Measurements from ENCODE around the gene CHAC1.

The CHAC1 gene

GRCh38 chr15:40923551-40923950 is 29.7 kb upstream of the CHAC1 start:
- no peak for DNase-seq

DNA sequence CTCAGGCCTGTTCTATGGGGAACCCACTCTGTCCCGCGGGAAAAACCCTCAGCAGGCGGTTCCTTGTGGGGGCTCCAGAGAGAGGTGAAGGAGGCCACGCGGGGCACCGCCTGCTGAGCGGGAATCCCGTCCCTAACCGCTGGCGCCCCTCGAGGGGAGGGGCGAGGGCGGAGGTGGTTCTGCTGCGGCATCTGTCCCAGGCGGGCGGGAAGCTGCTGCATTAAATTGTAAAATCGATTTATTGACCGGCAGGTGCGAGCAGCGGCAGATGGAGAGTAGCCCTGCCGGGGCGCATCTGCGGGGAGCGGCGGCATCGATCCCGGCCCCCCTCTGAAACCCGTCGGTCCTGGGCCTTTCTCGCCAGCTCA is 27.8 kb upstream of the CHAC1 start:
- no peak for DNase-seq

DNA sequence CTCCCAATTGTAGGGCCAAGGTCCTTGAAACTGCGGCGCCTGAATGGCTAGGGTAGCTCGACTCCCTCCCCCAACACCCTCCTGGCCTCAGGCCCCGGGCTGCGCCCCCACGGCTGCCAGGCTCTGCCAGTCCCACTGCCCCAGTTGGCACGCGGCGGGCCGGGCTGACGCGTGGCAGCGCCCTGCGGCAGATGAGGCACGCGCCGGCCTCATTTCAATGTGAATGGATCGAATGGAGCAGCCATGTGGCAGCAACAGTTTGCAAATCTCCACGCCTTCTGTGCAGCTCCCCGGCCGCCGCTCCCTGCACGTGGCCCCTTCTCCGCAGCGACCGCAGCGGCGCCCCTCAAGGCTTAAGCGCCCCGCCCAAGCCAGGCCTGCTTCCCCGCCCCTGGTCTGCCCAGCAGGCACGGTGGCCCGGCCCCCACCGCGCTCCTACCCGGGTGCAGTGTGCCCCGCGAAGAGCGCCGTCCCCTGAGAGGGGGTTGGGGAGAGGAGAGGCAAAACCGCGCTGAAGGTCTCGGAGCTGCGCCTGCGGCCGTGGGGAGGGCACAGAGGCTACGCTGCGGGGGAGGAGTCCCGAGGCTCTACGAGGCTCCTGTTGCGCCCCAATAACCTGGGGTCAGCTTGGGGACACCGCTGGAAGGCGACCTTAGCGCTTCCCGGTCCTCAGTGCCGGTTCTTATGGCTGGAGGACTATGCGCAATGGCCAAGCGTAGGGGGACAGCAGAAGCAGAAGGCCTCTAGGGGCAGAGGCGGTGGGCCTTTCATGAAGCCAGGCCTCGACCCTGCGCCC is 27.2 kb upstream of the CHAC1 start:
- peak in 5 of 14 donors; percentile 10 to 35 (median 29) for DNase-seq

GRCh38 chr15:40926659-40927494 is 26.4 kb upstream of the CHAC1 start:
- peak in 1 of 14 donors; percentile 58 for DNase-seq

- DNase-seq, result no peak
Measured at GRCh38 chr15:40927495-40927872, 25.8 kb upstream of the CHAC1 start.

DNA sequence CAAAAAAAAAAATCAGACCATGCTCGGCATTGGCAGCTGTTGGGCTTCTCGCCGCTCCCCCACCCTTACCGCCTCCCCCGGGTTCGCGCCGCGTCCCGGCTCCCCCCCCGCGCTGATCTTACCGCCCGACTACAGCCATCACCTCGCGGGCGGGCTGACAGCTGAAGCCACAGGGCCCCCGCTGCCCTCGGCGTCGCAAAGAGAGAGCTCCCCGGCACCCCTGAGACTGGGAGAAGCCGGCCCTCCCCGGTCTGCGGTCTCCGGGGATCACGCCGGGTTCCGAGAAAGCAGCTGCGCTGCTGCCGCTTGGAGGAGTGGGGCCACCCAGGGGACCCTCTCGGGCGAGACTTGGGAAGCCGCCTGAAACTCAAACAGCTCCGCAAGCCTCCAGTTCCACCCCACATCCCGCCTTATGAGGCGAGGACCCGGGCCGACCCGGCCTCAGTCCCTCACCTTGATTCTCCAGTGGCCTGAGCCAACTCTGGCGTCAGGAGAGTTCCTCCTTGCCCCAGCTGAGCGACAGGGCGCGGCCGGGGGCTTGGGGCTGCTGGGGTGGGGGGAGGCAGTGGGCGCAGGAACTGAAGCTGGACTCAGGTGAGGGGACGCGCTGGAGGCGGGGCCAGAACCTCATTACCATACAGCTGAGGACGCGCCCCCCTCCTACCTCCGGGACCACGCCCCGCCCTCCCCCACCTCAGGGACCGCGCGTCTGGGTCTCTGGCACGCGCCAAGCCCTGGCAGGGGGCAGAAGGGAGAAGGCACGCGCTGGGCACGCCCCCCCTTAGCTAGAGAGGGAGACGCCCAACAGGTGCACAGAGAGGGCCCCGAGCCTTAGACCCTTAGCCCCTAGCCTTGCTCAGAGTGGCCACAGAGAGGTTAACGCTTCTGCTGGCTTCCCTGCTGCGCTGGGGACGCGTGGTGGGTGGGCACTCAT is 25.1 kb upstream of the CHAC1 start:
- DNase-seq, result no peak

GRCh38 chr15:40928821-40929659 is 24.2 kb upstream of the CHAC1 start, which contains the start of gene DLL4:
TSS of gene DLL4 (plus strand) at chr15:40929340. CDS start at chr15:40929669, 329 bp downstream.
- DNase-seq, result peak in 1 of 14 donors; percentile 67

DNA sequence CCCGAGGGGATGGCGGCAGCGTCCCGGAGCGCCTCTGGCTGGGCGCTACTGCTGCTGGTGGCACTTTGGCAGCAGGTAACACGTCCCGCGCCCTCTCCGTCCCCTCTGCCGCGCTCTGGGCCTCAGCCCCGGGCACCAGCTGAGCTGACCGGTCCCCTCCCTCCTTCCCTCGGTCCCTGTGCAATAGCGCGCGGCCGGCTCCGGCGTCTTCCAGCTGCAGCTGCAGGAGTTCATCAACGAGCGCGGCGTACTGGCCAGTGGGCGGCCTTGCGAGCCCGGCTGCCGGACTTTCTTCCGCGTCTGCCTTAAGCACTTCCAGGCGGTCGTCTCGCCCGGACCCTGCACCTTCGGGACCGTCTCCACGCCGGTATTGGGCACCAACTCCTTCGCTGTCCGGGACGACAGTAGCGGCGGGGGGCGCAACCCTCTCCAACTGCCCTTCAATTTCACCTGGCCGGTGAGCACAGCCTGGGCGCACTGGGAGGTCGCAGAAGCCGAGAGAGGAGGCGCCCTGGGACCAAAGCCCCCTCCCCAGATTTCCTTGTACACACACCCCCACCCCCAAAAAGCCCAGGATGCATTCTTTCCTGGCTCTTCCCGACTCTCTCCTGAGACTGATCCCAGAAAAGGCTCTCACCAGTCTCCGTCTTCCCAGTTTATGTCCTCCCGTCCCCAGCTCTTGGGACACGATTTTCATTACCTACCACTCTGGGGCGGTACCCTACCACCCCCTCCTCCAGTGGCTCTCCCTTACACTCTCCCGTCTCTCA is 23.4 kb upstream of the CHAC1 start:
- peak in 2 of 14 donors; percentile 11 to 26 for DNase-seq

GRCh38 chr15:40930430-40931299 is 22.6 kb upstream of the CHAC1 start:
- DNase-seq, result peak in 1 of 14 donors; percentile 65

- DNase-seq, result peak in 1 of 14 donors; percentile 50
Measured at GRCh38 chr15:40931300-40932142, 21.8 kb upstream of the CHAC1 start.

- DNase-seq, result peak in 1 of 14 donors; percentile 32
Measured at GRCh38 chr15:40932156-40932555, 21.1 kb upstream of the CHAC1 start.

GRCh38 chr15:40932649-40933516 is 20.4 kb upstream of the CHAC1 start:
- no peak for DNase-seq

- no peak for DNase-seq
Measured at GRCh38 chr15:40933517-40933902, 19.8 kb upstream of the CHAC1 start.

- DNase-seq, result no peak
Measured at GRCh38 chr15:40934457-40934856, 18.8 kb upstream of the CHAC1 start.

DNA sequence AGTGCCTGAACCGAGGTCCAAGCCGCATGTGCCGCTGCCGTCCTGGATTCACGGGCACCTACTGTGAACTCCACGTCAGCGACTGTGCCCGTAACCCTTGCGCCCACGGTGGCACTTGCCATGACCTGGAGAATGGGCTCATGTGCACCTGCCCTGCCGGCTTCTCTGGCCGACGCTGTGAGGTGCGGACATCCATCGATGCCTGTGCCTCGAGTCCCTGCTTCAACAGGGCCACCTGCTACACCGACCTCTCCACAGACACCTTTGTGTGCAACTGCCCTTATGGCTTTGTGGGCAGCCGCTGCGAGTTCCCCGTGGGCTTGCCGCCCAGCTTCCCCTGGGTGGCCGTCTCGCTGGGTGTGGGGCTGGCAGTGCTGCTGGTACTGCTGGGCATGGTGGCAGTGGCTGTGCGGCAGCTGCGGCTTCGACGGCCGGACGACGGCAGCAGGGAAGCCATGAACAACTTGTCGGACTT is 17.0 kb upstream of the CHAC1 start:
- DNase-seq, result no peak

GRCh38 chr15:40936709-40937666 is 16.3 kb upstream of the CHAC1 start:
- no peak for DNase-seq

Measured in C1 segment of cervical spinal cord (tissue), 14 donors.